Dermis blood vessel endothelial cell (primary cell): ENCODE results near the gene PRELID1. TPM values are rescaled to one million over a fixed set of nuclear protein-coding genes. Genes with fewer than 3 reads are reported as not detected.
A peak's percentile ranks its signal among the peaks of the same experiment; 100 is the strongest.

ENCODE experiments used
- DNase-seq: peaks from one replicate; pipeline ENCODE4 v3.0.0; 2010
- total RNA-seq: library from RNA; depleted of rRNA; stranded (reverse); fragments of >200 nt; gene quantifications from 2 replicates; pipeline ENCODE4 v1.2.3, GENCODE V29; 2014

Gene PRELID1
- total RNA-seq, 1 donor from 2014 or later: 161 TPM

DNA sequence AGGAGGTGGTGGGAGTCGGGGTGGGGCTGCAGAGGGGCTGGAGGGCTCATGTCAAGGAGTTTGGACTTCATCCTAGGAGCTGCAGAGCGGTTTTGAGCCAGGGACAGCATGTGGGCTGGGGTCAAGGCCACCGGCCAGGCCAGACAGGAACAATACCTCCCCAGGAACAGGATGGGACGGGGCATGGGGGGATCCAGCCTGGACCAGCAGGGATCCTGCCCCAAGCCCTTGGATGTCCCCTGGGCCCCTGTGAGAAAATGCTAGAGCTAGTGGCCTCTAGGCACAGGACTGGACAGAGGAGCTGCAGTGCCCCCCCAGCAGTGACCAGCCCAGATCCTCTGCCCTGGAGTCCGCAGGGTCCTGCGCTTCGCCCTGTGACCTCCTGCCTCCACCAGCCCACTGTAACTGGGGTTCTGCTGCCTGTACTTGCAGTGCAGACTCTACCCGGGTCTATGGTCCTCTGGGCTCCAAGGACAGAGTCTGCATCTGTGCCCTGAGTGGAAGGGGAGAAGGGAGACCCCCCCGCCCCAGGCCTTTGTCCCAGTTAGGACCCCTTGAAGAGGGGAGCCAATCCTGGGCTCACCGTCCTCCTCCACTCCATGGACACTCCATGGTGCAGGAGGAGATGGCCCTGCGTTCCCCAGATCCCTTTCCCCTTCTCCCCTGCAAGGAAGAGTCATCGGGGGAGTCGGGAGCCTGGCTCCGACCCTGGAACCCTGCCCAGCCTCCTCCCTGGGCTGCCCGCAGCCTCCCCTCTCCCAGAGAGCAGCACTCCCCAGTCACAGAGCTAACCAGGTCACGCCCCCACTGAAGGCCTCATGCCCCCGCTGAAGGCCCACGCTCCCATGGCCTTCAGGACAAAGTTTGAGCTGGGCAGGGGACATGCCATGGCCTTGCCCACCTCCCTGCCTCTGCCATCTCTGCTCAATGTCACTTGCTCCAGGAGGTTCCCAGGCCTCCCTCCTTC is 11.1 kb downstream of the PRELID1 start:
- no peak for DNase-seq

DNA sequence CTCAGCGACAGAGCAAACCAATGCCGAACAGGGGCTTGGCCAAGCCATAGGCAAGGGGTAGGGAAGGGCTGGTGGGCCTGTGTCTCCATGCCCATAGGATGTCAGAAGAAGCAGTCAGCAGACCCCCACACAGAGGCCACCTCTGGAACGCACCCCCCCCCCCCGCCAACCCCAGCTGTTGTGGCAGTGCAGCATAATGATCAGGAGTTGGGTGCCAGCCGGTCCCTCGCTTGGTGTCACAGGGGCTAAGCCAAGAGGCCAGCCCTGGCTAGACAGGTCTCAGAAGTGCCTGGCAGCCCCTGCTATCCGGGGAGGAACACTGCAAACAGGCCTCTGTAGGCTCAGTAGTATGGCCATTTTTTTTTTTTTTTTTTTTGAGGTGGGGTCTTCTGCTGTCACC is 11.8 kb downstream of the PRELID1 start:
- DNase-seq: no peak

DNA sequence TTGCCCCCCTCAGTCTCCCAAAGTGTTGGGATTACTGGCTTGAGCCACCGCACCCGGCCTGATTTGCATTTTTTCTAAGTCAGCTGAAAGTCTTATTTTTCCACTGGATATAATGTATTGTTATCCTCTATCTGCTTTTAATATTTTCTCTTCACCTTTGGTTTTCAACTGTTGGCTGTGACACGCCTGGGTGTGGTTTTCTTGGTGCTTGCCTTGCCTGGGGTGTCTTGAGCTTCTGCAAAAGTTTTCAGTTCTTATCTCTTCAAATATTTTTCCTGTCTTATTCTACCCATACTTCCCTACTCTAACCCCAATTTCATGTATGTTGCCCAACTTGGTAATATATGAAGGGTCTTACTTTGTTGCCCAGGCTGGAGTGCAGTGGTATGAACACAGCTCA is 12.4 kb downstream of the PRELID1 start:
- DNase-seq: no peak

DNA sequence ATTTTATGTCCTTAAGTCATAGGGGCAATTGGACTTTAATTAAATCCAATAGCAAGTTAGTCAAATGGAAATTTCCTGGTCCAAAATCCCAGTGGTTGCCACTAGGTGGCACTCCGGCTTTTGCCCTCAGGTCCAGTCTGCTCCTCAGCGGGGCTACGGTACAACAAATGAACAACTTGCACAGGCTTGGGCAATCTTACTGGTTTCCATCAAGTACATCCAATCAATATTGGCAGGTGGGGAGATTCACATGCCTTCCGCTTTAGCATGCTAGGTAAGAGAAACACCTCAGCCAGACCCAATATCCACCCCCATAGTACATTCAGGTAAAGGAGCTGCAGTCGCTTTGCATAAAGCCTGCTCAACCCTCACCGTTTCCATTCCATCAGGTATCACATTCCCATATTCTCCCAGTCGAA is 14.4 kb downstream of the PRELID1 start:
- peak; percentile 91 for DNase-seq

DNA sequence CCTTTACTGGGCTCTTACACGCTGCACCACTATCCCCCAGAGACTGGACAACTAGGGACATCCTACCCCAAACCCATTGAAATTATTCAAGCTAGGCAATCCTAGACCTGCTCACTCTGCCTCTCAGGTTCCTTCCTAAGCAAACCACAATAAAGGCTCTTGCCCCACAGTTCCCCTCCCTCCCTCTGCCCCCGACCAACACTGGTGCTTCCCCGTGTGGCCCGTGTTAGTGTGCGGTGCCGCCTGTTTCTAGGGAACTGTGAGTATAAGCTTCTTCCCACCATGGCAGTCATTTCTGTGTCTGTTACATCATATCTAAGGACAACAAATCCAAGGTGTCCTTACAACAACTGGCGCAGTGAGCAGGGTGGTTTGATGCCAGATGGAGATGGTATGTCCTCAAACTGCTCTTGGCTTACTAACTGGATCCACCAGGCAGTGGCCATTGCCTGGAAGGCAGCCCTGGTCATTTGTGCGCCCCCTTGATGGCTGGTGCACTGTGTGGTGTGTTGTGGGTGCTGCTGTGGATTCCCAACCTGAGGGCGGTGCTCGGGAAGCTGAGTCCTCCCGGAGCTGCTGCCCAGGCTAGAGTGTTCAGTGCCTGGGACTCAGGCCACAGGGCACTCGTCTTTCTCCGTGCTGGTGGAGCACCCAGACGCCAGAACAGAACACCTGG is 16.5 kb downstream of the PRELID1 start:
- DNase-seq: no peak

DNA sequence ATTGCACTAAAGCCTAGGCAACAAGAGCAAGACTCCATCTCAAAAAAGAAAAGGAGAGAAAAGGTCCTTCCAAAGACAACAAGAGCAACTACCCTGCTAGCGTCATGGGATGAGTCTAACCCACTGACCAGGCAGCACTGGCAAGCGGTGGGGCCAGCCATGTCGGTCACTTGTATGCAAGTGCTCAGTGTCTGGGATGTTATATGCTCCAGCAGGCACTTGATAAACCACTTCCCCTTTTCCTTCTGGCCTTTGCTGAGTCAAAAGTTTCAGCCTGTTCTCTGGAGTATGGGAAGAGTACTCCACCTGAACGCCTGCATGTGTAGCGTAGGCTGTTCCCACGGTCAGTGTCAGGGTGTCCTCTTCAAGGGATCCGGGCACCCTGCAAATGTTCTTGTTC is 17.3 kb downstream of the PRELID1 start:
- no peak for DNase-seq

DNA sequence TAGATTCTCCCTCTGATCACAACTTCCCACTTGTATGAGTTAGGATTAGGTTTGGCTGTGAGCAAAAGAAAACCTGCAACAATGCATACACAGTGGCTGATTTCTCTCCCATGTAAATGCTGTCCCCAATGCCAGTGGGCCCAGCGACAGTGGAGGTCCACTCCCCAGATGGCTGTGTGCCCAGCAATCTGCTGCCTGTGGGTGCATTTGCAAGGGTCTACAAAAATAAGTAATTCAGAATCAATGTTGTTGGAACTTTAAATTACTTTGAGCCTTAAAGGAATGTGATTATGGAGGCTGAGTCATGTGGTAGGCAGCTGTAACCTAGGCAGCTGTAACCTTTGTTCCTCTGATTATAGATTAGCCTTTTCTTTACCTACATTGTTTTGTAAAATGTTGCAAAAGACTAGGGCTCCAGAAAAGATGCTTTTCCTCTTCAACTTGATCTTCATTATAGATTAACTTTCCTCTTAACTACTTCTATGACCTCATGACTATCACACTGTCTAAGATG is 22.3 kb downstream of the PRELID1 start:
- DNase-seq: no peak

DNA sequence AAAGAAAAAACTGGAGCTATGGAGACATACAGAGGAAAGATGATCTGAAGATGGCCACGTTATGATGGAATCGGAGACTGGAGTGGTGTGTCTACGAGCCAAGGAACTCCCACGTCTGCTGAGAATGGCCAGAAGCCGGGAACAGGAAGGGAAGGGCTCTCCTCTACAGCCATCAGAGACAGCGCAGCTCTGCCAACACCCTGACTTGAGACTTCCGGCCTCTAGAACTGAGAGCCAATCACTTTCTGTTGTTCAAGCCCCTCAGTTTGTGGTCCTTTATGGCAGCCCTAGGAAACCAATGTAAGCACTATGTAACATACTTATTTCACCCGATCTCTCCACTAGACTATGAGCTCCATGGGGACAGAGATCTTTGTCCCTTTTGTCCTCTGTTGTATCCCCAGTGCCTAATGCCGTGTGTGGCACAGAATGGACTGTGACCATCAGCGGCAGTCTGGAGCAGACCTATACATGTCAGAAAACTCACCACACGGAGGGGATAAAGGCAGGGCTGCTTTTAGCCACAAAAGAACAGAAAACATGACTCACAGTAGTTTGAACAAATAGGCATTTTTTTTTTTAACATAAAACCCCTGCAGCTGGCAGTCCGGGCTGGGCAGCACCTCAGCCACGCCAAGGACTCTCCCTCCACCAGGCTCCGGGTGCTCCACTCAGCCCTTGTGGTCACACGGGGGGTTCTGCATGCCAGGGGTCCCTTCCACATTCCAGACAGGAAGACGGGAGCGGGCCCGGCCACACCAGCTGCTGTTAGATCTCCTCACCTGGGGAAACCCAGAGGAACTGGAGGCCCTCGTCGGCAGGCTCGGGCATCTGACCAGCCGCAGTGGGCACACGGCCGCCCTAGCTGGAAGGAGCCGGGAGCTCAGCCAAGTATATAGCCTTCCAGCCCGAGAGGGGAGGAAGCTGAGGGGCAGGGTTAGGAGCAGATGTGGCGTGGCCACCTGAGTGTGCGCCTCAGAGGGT is 24.2 kb downstream of the PRELID1 start:
- DNase-seq: peak; percentile 69

DNA sequence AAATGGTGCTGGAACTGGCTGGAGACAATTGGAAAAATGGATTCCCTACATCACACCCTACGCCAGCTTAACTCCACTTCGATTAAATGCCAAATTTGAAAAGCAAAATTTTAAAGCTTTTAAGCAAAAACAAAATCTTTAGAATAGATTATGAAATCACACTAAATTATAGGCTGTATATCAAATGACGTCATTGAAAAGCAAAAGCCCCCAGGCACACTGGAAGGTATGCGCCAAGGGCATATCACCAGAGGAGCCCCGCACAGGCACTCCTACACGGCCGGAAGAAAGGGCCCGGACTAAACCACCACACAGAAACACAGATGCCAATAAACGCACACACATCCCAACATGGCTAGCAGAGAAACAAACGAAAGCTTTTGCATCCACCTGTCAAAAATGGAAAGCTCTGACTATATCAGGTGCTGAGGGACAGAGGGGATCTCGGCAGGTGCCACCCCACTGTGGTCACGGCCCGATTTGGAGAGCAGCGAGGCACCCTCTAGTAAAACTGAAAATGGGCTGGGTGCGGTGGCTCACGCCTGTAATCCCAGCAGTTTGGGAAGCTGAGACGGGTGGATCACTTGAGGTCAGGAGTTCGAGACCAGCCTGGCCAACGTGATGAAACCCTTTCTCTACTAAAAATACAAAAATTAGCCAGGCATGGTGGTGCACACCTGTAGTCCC is 25.1 kb downstream of the PRELID1 start:
- DNase-seq: no peak

DNA sequence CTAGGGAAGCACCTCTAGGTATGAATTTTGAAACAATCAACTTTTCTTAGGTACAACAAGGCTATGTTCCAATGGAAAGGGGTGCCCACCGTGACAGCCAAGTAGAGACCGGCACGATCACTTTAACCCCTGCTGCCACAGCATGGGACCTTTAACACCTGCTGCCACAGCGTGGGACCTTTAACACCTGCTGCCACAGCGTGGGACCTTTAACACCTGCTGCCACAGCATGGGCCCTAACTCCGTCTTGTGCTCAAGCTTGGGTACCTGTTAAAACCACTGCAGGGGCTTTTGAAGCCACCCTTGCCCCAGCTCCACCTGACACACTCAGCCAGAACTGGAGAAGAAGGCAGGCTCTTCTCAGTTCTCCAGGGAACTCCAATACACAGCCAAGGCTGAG is 26.3 kb downstream of the PRELID1 start:
- no peak for DNase-seq

DNA sequence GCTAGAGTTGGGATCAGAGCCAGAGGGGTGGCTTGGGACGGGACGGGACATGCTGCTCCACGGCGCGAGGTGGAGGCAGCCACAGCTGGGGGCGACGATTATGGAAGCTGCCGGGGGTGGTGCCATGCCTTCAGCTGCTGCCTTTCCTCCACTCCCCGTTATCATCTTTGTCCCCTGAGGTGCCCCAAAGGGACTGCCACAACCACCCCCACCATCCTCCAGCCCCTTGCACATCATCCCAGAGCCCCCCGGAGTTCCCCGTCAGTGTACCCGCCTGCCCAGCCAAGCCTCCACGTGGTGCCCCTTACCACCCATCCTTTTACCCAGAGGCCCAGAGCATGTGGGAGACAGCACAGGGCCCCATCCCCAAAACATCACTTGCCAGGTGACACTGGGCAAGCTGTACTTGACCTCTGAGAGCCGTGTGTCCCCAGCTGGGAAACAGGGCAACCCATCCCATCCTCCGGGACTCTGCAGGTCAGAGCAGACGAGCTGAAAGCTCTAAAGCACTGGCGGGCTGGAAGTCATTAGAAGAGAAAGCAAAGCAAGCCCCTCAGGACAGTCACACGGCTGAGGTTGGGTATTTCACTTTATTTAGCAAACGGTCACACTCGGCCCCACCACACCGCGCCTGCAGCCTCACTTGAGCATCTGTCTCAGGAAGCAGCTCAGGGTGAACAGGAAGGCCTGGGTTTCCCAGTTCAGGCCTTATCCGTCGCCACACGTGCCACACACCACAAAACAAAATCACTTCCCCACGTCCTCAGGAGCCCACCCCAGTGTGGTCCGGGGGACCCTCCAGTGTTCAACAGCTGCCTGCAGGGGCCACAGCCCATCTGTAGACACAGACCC is 27.6 kb downstream of the PRELID1 start:
- no peak for DNase-seq

DNA sequence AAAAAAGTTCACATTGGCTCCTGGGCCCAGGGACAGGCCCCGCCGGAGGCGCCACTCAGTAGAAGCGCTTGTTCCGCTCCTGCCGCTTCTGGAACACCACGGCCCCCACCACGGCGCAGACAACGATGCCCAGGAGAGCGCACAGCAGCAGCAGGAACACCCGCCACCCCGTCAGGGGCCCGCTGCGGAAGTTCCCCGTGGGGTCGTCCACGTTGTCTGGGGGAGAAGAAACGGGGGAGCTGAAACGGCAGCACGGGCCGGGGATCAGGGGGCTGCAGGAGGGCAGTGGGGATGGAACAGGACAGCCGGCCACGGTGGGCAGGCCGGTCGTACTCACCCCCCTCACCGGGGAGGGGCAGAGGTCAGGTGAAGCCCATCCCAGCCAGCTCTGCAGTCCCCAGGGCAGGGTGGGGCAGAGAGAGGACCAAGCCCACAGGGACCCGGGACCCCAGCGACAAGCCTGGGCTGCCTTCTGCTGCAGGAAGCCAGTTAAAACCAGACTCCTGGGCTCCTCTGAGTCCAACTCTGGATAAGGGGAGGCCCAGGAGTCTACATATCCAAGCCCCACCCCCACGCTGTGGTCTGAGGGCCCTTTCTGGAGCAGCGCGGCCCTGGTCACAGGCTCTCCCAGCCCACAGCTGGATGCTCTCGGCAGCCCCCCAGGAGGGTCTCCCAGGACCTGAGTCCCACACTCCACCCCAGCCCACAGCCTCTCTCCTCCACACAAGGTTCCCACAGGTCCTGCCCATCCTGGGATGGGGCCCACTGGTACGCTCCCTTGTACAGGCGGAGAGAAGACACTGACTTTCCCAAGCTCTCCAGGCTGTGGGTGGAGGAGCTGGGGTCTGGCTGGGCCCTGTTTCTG is 28.7 kb downstream of the PRELID1 start:
- DNase-seq: no peak

DNA sequence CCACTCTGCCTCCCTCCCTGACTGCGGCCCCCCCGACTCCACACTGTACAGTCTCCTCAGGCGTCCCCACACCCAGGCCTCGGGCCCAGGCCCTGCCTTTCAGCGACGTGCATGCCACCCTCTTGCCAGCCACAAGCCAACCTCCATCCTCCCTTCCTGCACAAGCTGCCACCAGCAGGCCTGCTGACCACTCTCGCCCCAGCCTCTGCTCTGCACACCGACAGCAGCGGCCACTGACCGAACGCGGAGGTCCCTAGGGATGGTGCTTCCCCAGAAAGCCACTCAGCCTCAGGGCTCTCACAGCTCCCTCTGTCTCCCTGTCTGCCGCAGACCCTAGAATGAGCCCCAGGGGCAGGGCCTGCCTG is 29.3 kb downstream of the PRELID1 start:
- no peak for DNase-seq

DNA sequence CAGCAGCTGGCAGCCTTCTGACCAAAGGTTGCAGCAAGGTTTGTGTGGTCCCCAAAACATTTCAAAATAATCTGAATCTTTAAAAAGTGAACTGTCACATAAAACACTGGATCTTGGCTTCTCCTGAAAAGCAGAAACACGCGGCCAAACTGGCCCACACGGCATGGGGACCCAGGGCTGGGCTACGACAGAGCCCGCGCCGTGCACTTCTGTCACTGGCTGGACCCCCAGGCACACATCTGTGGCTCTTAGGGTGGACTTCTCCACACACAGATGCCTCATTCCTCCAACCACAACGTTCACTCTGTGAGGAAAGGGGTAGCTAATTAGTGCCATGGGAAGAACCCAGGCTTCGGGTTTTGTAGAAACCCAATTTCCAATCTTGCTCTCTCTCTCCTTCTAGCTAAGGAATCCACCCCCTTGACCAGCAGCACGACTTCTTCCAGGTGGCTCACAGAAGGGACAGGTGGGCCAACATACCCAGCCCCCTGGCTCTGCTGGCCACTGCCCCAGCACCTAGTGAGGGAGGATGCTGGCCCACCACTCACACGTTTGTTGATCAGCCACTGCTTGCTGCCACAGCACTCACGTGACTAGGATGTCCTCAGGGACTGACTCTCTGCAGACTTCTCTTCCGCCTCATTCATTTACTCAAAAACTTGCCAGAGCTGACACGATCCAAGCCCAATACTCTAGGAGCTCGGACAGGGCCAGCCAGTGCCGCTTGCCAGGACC is 30.0 kb downstream of the PRELID1 start:
- DNase-seq: no peak

DNA sequence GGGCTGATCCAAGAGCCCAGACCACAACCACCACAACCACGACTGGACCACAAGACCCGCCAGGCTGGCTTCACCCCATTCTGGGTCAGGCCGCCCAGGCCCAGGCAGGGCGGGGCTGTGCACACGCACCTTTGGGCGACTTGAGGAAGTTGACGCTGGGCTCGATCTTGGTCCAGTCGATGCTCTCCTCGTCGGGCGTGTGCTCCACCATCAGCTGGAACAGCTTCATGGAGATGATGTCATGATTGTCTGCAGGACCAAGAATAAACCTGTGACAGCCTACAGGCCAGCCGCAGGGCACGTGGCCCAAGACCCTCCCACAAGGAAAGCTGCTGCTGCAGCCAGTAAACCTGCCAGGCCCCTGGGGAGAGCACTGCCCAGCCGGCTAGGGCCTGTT is 30.6 kb downstream of the PRELID1 start:
- no peak for DNase-seq

DNA sequence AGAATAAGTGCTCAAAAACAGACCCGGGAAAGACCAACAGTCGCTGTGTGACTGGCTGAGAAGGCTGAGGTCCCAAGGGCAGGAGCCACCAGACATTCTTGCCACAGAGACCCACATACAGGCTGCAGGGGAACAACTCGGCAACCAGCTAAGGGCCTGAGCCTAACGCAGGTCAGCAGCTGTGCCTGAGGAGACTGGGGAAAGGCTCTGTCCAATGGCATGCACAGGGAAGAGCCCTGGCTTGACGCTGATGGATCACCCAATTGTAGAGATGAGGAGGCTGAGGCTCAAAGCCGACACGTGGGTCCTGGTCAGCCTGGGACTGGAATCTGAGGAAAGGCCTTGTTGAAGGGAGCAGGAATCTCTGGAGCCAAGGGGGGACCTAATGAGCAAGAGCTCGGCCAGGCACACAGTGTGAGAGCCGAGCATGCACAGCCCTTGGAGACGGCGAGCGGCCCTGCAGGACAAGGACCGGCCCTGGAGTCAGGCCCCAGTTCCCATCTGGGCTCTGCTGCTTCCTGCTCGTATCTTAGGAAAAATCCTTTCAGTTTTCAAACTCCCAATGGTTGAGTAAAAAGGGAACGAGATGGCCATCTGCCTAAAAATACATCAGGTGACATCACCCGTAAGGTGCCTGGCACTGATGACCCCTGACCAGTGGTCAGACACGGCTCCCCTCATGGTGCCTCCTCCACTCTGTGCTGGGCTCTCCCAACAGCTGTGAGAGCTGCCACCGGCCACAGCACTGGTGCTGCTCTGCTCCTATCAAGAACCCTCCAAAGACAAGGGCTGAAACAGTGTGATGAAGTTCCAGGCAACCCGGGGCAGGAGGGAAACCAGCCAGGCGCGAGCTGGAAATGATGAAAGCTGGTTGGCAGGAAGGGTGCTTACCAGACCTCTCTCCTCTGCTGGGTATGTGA is 31.4 kb downstream of the PRELID1 start:
- no peak for DNase-seq

DNA sequence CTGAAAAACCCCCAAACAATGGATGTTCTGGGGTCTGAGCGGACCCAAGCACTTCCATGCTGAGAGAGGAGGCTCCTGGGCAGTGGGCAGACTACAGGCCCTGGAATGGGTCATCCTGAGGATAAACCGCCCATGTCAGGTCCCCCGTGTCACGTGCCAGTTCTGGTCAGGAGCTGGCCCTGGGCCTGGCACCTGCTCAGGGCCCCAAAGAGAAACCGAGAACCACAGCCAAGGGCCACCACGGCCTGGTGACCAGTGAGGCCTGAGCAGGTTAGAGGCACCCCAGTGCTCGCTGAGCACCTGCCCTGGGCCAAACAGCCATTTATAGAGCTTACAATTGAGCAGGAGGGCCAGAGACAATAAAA is 32.1 kb downstream of the PRELID1 start:
- DNase-seq: no peak

DNA sequence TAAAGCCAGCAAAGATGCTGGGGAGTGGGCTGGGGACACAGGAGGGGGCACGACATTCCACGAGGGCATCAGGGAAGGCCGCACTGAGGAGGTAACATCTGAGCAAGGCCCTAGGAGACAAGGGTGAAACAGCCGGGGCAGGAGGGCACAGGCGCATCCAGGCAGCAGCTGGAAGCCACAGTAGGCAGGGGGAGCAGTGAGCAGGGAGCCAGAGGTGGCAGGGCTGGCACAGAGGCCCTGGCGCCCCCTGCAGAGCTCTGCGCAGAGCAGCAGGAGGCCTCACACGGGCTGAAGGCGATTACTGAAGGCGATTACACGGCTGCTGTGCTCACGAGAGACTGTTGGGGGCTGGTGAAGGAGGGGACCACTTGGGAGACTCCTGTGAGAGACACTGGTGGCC is 32.5 kb downstream of the PRELID1 start:
- DNase-seq: peak; percentile 57
